EH (cell line): Measurements from ENCODE around the gene BICRAL.
"Not testable (repeated sequence)": the region's sequence is repeated elsewhere in the genome, so short reads cannot be mapped to it uniquely, and the experiment has no call there.

Experiments
- DNase-seq: peaks from one replicate; pipeline ENCODE4 v3.0.0-alpha.2; 2015; ENCODE audit warnings: low read depth

The BICRAL gene

GRCh38 chr6:42841844-42842584 lies 60.2 kb downstream of the BICRAL start:
- DNase-seq, result no peak

- DNase-seq, result no peak
Measured at GRCh38 chr6:42845327-42845694, 63.5 kb downstream of the BICRAL start.

GRCh38 chr6:42846505-42846904 lies 64.7 kb downstream of the BICRAL start:
- no peak for DNase-seq

GRCh38 chr6:42848700-42849099 lies 66.8 kb downstream of the BICRAL start:
- no peak for DNase-seq

GRCh38 chr6:42851599-42851998 lies 69.7 kb downstream of the BICRAL start:
- DNase-seq, result no peak

GRCh38 chr6:42860036-42860435 lies 78.2 kb downstream of the BICRAL start:
- DNase-seq, result no peak

- DNase-seq, result no peak
Measured at GRCh38 chr6:42860481-42860880, 78.6 kb downstream of the BICRAL start.

- no peak for DNase-seq
Measured at GRCh38 chr6:42864602-42865001, 82.8 kb downstream of the BICRAL start.

GRCh38 chr6:42870145-42870936 lies 88.5 kb downstream of the BICRAL start:
- no peak for DNase-seq

GRCh38 chr6:42871711-42872110 lies 89.9 kb downstream of the BICRAL start:
- no peak for DNase-seq

- DNase-seq, result peak; percentile 12
Measured at GRCh38 chr6:42873313-42873712, 91.5 kb downstream of the BICRAL start.

- no peak for DNase-seq
Measured at GRCh38 chr6:42877695-42878094, 95.8 kb downstream of the BICRAL start.

- peak; percentile 92 for DNase-seq
Measured at GRCh38 chr6:42879372-42880239, 97.8 kb downstream of the BICRAL start, which contains the start of gene RPL7L1. Gene RPL7L1, plus strand, starts transcription at chr6:42879616. Its CDS starts 295 bp downstream, at chr6:42879911.

GRCh38 chr6:42880240-42880817 lies 98.5 kb downstream of the BICRAL start:
- not testable (repeated sequence) for DNase-seq

GRCh38 chr6:42880871-42881270 lies 99.0 kb downstream of the BICRAL start:
- not testable (repeated sequence) for DNase-seq

GRCh38 chr6:42885702-42886101 lies 103.8 kb downstream of the BICRAL start:
- no peak for DNase-seq

- DNase-seq, result not testable (repeated sequence)
Measured at GRCh38 chr6:42888201-42888600, 106.3 kb downstream of the BICRAL start.

- DNase-seq, result no peak
Measured at GRCh38 chr6:42889815-42890214, 108.0 kb downstream of the BICRAL start.

- DNase-seq, result peak; percentile 97
Measured at GRCh38 chr6:42890311-42891198, 108.7 kb downstream of the BICRAL start.

- no peak for DNase-seq
Measured at GRCh38 chr6:42891199-42891722, 109.4 kb downstream of the BICRAL start.
